Loucy (cell line): Measurements from ENCODE around the gene CAMSAP3.

Source experiments
- CTCF ChIP-seq: fragments of 200-600 bp; sonication (generic); conservative IDR thresholded peaks from 2 replicates; pipeline ENCODE4 v1.5.1; 2014; ENCODE audit warnings: mild to moderate bottlenecking, antibody characterized with exemption, low read length
- EZH2phosphoT487 ChIP-seq: fragments of 200-600 bp; IDR thresholded peaks from 2 replicates; pipeline ENCODE4 v1.6.1; 2018; ENCODE audit warnings: antibody characterized with exemption, mild to moderate bottlenecking, moderate library complexity, borderline replicate concordance

GRCh38 chr19:7645656-7646425 is 50.2 kb downstream of the CAMSAP3 start:
- TF ChIP-seq CTCF = no peak
- TF ChIP-seq EZH2phosphoT487 = no peak
